Upper lobe of right lung (tissue), 1 donor: Measurements from ENCODE around the gene DUSP2. TPM values are rescaled to one million over a fixed set of nuclear protein-coding genes. Genes with fewer than 3 reads are reported as not detected.

Experiments
- ATAC-seq: fragments of 200-7000 bp; cut with Tn5 transposase; one replicate; pipeline ENCODE4 v1.9.1; 2020; ENCODE audit warnings: mild to moderate bottlenecking, moderate library complexity
- DNase-seq: peaks from one replicate; pipeline ENCODE4 v3.0.0-alpha.2; 2020
- H3K27ac ChIP-seq: fragments of 200-600 bp; one replicate; pipeline ENCODE4 v1.8.0; 2022
- H3K27me3 ChIP-seq: fragments of 200-600 bp; one replicate; pipeline ENCODE4 v1.8.0; 2022; ENCODE audit warnings: mild to moderate bottlenecking
- H3K36me3 ChIP-seq: fragments of 200-600 bp; one replicate; pipeline ENCODE4 v1.8.0; 2022
- H3K4me1 ChIP-seq: fragments of 200-600 bp; one replicate; pipeline ENCODE4 v1.8.0; 2022
- H3K4me3 ChIP-seq: fragments of 200-600 bp; one replicate; pipeline ENCODE4 v1.8.0; 2022; ENCODE audit warnings: mild to moderate bottlenecking
- H3K9me3 ChIP-seq: fragments of 200-600 bp; one replicate; pipeline ENCODE4 v1.8.0; 2022
- CTCF ChIP-seq: fragments of 200-600 bp; IDR thresholded peaks from one replicate; pipeline ENCODE4 v1.8.0; 2022; ENCODE audit warnings: antibody characterized with exemption
- intact Hi-C: fragments of 100-400 bp; cut with DNase I; formaldehyde crosslinking; loops from one replicate; pipeline ENCODE4 v1.11.0; 2022
- total RNA-seq: library from RNA; stranded (reverse); fragmentation: NEBNext Ultra II Directional; extraction: Animal tissue kit (Norgen Biotek cat#: 25700); gene quantifications from one replicate; pipeline ENCODE4 v1.2.1, GENCODE V29; 2021
- donor health status: DM: no; HTN: yes; CAD: no; lungs with severe emphysema.

Gene DUSP2
- total RNA-seq, 1 donor from 2014 or later: 4.4 TPM

- no peaks in the 10 kb centered on the region for H3K36me3 ChIP-seq
- no peaks in the 10 kb centered on the region for H3K9me3 ChIP-seq
- intact Hi-C loops: no loop called here
- TF ChIP-seq CTCF: no peak
- DNase-seq: peak; percentile 46
- no peaks in the 10 kb centered on the region for H3K4me1 ChIP-seq
- peak; percentile 32 for ATAC-seq
- H3K27me3 ChIP-seq: no peaks in the 10 kb centered on the region
- H3K27ac ChIP-seq: no peak overlapping the region
- no peak overlapping the region for H3K4me3 ChIP-seq
Measured at GRCh38 chr2:96098900-96099590, 46.2 kb downstream of the DUSP2 start.

- H3K36me3 ChIP-seq: no peaks in the 10 kb centered on the region
- ATAC-seq: no peak
- no peak for DNase-seq
- H3K27ac ChIP-seq: no peak overlapping the region
- no peaks in the 10 kb centered on the region for H3K4me1 ChIP-seq
- no peak for TF ChIP-seq CTCF
- no peaks in the 10 kb centered on the region for H3K9me3 ChIP-seq
- no peaks in the 10 kb centered on the region for H3K27me3 ChIP-seq
- no peak overlapping the region for H3K4me3 ChIP-seq
- intact Hi-C loops: no loop called here
Measured at GRCh38 chr2:96097951-96098823, 47.1 kb downstream of the DUSP2 start.

GRCh38 chr2:96097441-96097840 is 47.8 kb downstream of the DUSP2 start:
- Histone ChIP-seq H3K4me1 (no peaks in the 10 kb centered on the region), H3K9me3 (no peaks in the 10 kb centered on the region), H3K27ac (no peak overlapping the region), H3K4me3 (no peak overlapping the region), H3K36me3 (no peaks in the 10 kb centered on the region), H3K27me3 (no peaks in the 10 kb centered on the region)
- TF ChIP-seq CTCF: no peak
- DNase-seq (no peak), ATAC-seq (no peak)
- intact Hi-C loops: no loop called here

GRCh38 chr2:96095116-96095636 is 50.1 kb downstream of the DUSP2 start:
- TF ChIP-seq CTCF: no peak
- DNase-seq: no peak

GRCh38 chr2:96093528-96093927 is 51.7 kb downstream of the DUSP2 start:
- Histone ChIP-seq H3K27me3 (no peaks in the 10 kb centered on the region), H3K4me1 (no peaks in the 10 kb centered on the region), H3K36me3 (no peaks in the 10 kb centered on the region), H3K4me3 (no peak overlapping the region), H3K27ac (no peak overlapping the region), H3K9me3 (no peaks in the 10 kb centered on the region)
- intact Hi-C loops: no loop called here
- DNase-seq (no peak), ATAC-seq (no peak)
- TF ChIP-seq CTCF: no peak

More at GRCh38 chr2:96095116-96095636, 50.1 kb downstream of the DUSP2 start:
- H3K27ac ChIP-seq: no peak overlapping the region
- intact Hi-C loops: no loop called here
- H3K9me3 ChIP-seq: no peaks in the 10 kb centered on the region
- no peak for ATAC-seq
- H3K4me1 ChIP-seq: no peaks in the 10 kb centered on the region
- no peaks in the 10 kb centered on the region for H3K27me3 ChIP-seq
- H3K4me3 ChIP-seq: no peak overlapping the region
- H3K36me3 ChIP-seq: no peaks in the 10 kb centered on the region

Other genes with a start within 250 kb of the DUSP2 start
- 24.3 TPM for gene ANKRD36C, start 153.6 kb downstream of the DUSP2 start, total RNA-seq
- gene GPAT2, start 110.5 kb downstream of the DUSP2 start, total RNA-seq: 3.2 TPM
- 0.14 TPM for gene ADRA2B, start 28.9 kb downstream of the DUSP2 start, total RNA-seq
- not detected for gene ASTL, start 6.9 kb downstream of the DUSP2 start, total RNA-seq
- gene STARD7, start 63.4 kb upstream of the DUSP2 start, total RNA-seq: 156 TPM
- 67.3 TPM for gene TMEM127, start 120.6 kb upstream of the DUSP2 start, total RNA-seq
- gene CIAO1, start 120.8 kb upstream of the DUSP2 start, total RNA-seq: 61.7 TPM
- gene SNRNP200, start 160.1 kb upstream of the DUSP2 start, total RNA-seq: 91.2 TPM
- gene ITPRIPL1, start 179.9 kb upstream of the DUSP2 start, total RNA-seq: 1.3 TPM
- 1.6 TPM for gene NCAPH, start 190.3 kb upstream of the DUSP2 start, total RNA-seq